IMR-90 (cell line): ENCODE data around the gene LAPTM5. TPM values are rescaled to one million over a fixed set of nuclear protein-coding genes. Genes with fewer than 3 reads are reported as not detected.

Experiments
- ATAC-seq: fragments of 200-7000 bp; cut with Tn5 transposase; 2 replicates; pipeline ENCODE4 v1.9.1; 2020; ENCODE audit warnings: low read depth, mild to moderate bottlenecking, moderate library complexity
- BruUV-seq: library from RNA; stranded (reverse); fragments of 400-500 nt; replicated peaks from 2 replicates; lab custom pipeline; 2021; lab: Mats Ljungman, UMichigan
- CTCF ChIA-PET: fragments of 300-600 bp; formaldehyde crosslinking; extraction: SDS; loops from one replicate; lab custom pipeline; 2021; ENCODE audit warnings: antibody characterized with exemption; lab: Yijun Ruan, JAX
- POLR2A ChIA-PET: fragments of 300-600 bp; sonication (Branson Sonifier 250); formaldehyde crosslinking; loops from one replicate; lab custom pipeline; 2022; ENCODE audit warnings: antibody characterized with exemption; ENCODE audit not compliant: unreplicated experiment; lab: Charles Lee
- DNase-seq: peaks from one replicate; pipeline ENCODE4 v3.0.0; 2013
- H2AFZ ChIP-seq: replicated peaks from 2 replicates; pipeline ENCODE3; 2013; ENCODE audit warnings: low read length, mild to moderate bottlenecking; ENCODE audit not compliant: poor library complexity
- H2AK5ac ChIP-seq: 2 replicates; pipeline ENCODE4 v1.6.1; 2013; ENCODE audit warnings: low read depth, low read length, inconsistent platforms
- H2AK9ac ChIP-seq: replicated peaks from 2 replicates; pipeline ENCODE3; 2013; ENCODE audit warnings: mild to moderate bottlenecking, low read depth, low read length, moderate library complexity; ENCODE audit not compliant: poor library complexity
- H2BK120ac ChIP-seq: 2 replicates; pipeline ENCODE4 v1.6.1; 2013; ENCODE audit warnings: low read depth, low read length, inconsistent platforms
- H2BK15ac ChIP-seq: 3 replicates; pipeline ENCODE4 v1.6.1; 2013; ENCODE audit warnings: low read depth, low read length, inconsistent platforms
- H2BK20ac ChIP-seq: 2 replicates; pipeline ENCODE4 v1.6.1; 2013; ENCODE audit warnings: low read depth, mild to moderate bottlenecking, inconsistent platforms, low read length, moderate library complexity
- H2BK5ac ChIP-seq: 2 replicates; pipeline ENCODE4 v1.6.1; 2013; ENCODE audit warnings: mild to moderate bottlenecking, low read depth, low read length, inconsistent platforms; ENCODE audit not compliant: poor library complexity, severe bottlenecking
- H3K14ac ChIP-seq: replicated peaks from 2 replicates; pipeline ENCODE4 v1.6.1; 2013; ENCODE audit warnings: low read depth, low read length, inconsistent platforms
- H3K18ac ChIP-seq: 2 replicates; pipeline ENCODE4 v1.6.1; 2013; ENCODE audit warnings: low read depth, low read length, control low read depth
- H3K23ac ChIP-seq: 2 replicates; pipeline ENCODE4 v1.6.1; 2013; ENCODE audit warnings: low read depth, low read length, inconsistent platforms
- H3K27ac ChIP-seq: 2 replicates; pipeline ENCODE4 v1.5.1; 2013; ENCODE audit warnings: mild to moderate bottlenecking, control low read depth, low read length; ENCODE audit not compliant: insufficient read depth
- H3K27me3 ChIP-seq: 2 replicates; pipeline ENCODE4 v1.6.1; 2013; ENCODE audit warnings: low read length; ENCODE audit not compliant: control insufficient read depth, insufficient read depth
- H3K36me3 ChIP-seq: 2 replicates; pipeline ENCODE4 v1.6.1; 2013; ENCODE audit warnings: low read length, mixed read lengths; ENCODE audit not compliant: control insufficient read depth, insufficient read depth
- H3K4ac ChIP-seq: 2 replicates; pipeline ENCODE4 v1.6.1; 2013; ENCODE audit warnings: low read depth, low read length, inconsistent platforms
- H3K4me1 ChIP-seq: 2 replicates; pipeline ENCODE4 v1.6.1; 2013; ENCODE audit warnings: low read length, mixed read lengths; ENCODE audit not compliant: control insufficient read depth, insufficient read depth
- H3K4me2 ChIP-seq: 2 replicates; pipeline ENCODE4 v1.6.1; 2013; ENCODE audit warnings: low read depth, mild to moderate bottlenecking, control low read depth, low read length, moderate library complexity
- H3K4me3 ChIP-seq: 2 replicates; pipeline ENCODE4 v1.5.1; 2013; ENCODE audit warnings: low read depth, mild to moderate bottlenecking, control low read depth, low read length, moderate library complexity; ENCODE audit not compliant: insufficient read depth
- H3K56ac ChIP-seq: 2 replicates; pipeline ENCODE4 v1.6.1; 2013; ENCODE audit warnings: low read length, inconsistent platforms; ENCODE audit not compliant: insufficient read depth; ENCODE audit errors: extremely low read depth
- H3K79me1 ChIP-seq, 2 experiments: 2 replicates each; pipeline ENCODE4 v1.6.1; 2013; ENCODE audit warnings: low read length in 2 of 2, inconsistent platforms in 1 of 2, low read depth in 1 of 2
- H3K9ac ChIP-seq: 2 replicates; pipeline ENCODE4 v1.6.1; 2013; ENCODE audit warnings: low read depth, low read length, control low read depth
- H3K9me1 ChIP-seq: 2 replicates; pipeline ENCODE4 v1.6.1; 2013; ENCODE audit warnings: low read length, inconsistent platforms; ENCODE audit not compliant: insufficient read depth
- H3K9me3 ChIP-seq: 2 replicates; pipeline ENCODE4 v1.6.1; 2013; ENCODE audit warnings: low read length; ENCODE audit not compliant: control insufficient read depth, insufficient read depth
- H4K20me1 ChIP-seq: 2 replicates; pipeline ENCODE4 v1.6.1; 2013; ENCODE audit warnings: low read length, inconsistent platforms; ENCODE audit not compliant: insufficient read depth
- H4K5ac ChIP-seq: 2 replicates; pipeline ENCODE4 v1.6.1; 2013; ENCODE audit warnings: mild to moderate bottlenecking, low read depth, low read length, control low read depth
- H4K8ac ChIP-seq, 2 experiments: 2 replicates each; pipeline ENCODE4 v1.6.1; 2013; ENCODE audit warnings: low read depth in 2 of 2, low read length in 2 of 2, control low read depth in 1 of 2, inconsistent platforms in 1 of 2
- H4K91ac ChIP-seq: 2 replicates; pipeline ENCODE4 v1.6.1; 2013; ENCODE audit warnings: low read depth, low read length, inconsistent platforms; ENCODE audit not compliant: insufficient read depth
- BHLHE40 ChIP-seq: fragments of 150-350 bp; IDR thresholded peaks from 2 replicates; pipeline ENCODE4 v1.6.1; 2016; ENCODE audit warnings: mild to moderate bottlenecking, low read depth, low read length
- CEBPB ChIP-seq: IDR thresholded peaks from 2 replicates; pipeline ENCODE4 v1.6.1; 2012; ENCODE audit warnings: low read depth, low read length, improper control_type of control experiment
- CHD1 ChIP-seq: IDR thresholded peaks from 2 replicates; pipeline ENCODE4 v1.6.1; 2012; ENCODE audit warnings: low read depth, low read length, improper control_type of control experiment
- ELK1 ChIP-seq: fragments of 150-350 bp; IDR thresholded peaks from 2 replicates; pipeline ENCODE4 v1.6.1; 2016; ENCODE audit warnings: low read depth, mild to moderate bottlenecking, low read length, moderate library complexity, borderline replicate concordance
- FOS ChIP-seq: fragments of 150-350 bp; IDR thresholded peaks from 2 replicates; pipeline ENCODE4 v1.6.1; 2016; ENCODE audit warnings: low read depth, low read length
- MAFK ChIP-seq: IDR thresholded peaks from 2 replicates; pipeline ENCODE4 v1.6.1; 2012; ENCODE audit warnings: low read depth, low read length, improper control_type of control experiment
- MAZ ChIP-seq: IDR thresholded peaks from 2 replicates; pipeline ENCODE4 v1.6.1; 2012; ENCODE audit warnings: low read depth, mild to moderate bottlenecking, low read length, improper control_type of control experiment, moderate library complexity, borderline replicate concordance
- MXI1 ChIP-seq: IDR thresholded peaks from 2 replicates; pipeline ENCODE4 v1.6.1; 2012; ENCODE audit warnings: low read depth, mild to moderate bottlenecking, low read length, moderate library complexity, borderline replicate concordance
- NFE2L2 ChIP-seq: fragments of 150-350 bp; IDR thresholded peaks from 2 replicates; pipeline ENCODE4 v1.6.1; 2016; ENCODE audit warnings: low read depth, mild to moderate bottlenecking, low read length
- POLR2A ChIP-seq: IDR thresholded peaks from 2 replicates; pipeline ENCODE4 v1.6.1; 2012; ENCODE audit warnings: mild to moderate bottlenecking, low read depth, low read length
- RAD21 ChIP-seq: IDR thresholded peaks from 2 replicates; pipeline ENCODE4 v1.6.1; 2012; ENCODE audit warnings: low read length, improper control_type of control experiment
- RFX5 ChIP-seq: IDR thresholded peaks from 2 replicates; pipeline ENCODE4 v1.8.0; 2012; ENCODE audit warnings: low read depth, mild to moderate bottlenecking, low read length, moderate library complexity
- SMC3 ChIP-seq: fragments of 150-350 bp; IDR thresholded peaks from 2 replicates; pipeline ENCODE4 v1.6.1; 2016; ENCODE audit warnings: low read depth, mild to moderate bottlenecking, antibody characterized with exemption, low read length, moderate library complexity
- USF2 ChIP-seq: fragments of 150-350 bp; IDR thresholded peaks from 2 replicates; pipeline ENCODE4 v1.6.1; 2017; ENCODE audit warnings: mild to moderate bottlenecking, antibody characterized with exemption, low read length, low read depth
- WGBS, 2 experiments: methylation state at CpG; one replicate each; pipeline versions ENCODE4 v1.1.5 to v1.1.7; 2013; ENCODE audit warnings: missing lambda C conversion rate in 2 of 2; ENCODE audit not compliant: insufficient read length in 1 of 2; ENCODE audit errors: extremely low coverage in 2 of 2; 5-methylcytosine and 5-hydroxymethylcytosine counted together
- dilution Hi-C: fragments of 300-500 bp; cut with HindIII; formaldehyde crosslinking; loops from one replicate; pipeline ENCODE4 v1.14.3; 2018; ENCODE audit warnings: low sequenced_read_pairs; ENCODE audit not compliant: unreplicated experiment
- in situ Hi-C: fragments of 300-500 bp; cut with MboI; formaldehyde crosslinking; loops from 3 replicates; pipeline ENCODE4 v1.14.3; 2019; ENCODE audit warnings: low sequenced_read_pairs, inconsistent platforms, mixed read lengths
- intact Hi-C: fragments of 100-400 bp; cut with micrococcal nuclease; formaldehyde crosslinking; loops from 2 replicates; pipeline ENCODE4 v1.10.0; 2022
- polyA plus RNA-seq, 3 experiments: library from polyadenylated mRNA; depleted of rRNA; stranded (reverse); fragments of >200 nt; gene quantifications; 2 replicates each; pipeline ENCODE4 v1.2.3, GENCODE V29; 2012; ENCODE audit warnings: low replicate concordance in 1 of 3
- total RNA-seq: library from RNA; depleted of rRNA; stranded (reverse); fragments of >200 nt; gene quantifications from 2 replicates; pipeline ENCODE4 v1.2.3, GENCODE V29; 2012

Gene LAPTM5
- total and polyA plus RNA-seq, 2 of the 4 experiments (the other 2 are of a cell fraction): 0.09 TPM; not detected in 1

GRCh38 chr1:30787856-30788495, 30.4 kb upstream of the LAPTM5 start (continued):
- no peak for TF ChIP-seq FOS
- TF ChIP-seq RFX5: no peak
- TF ChIP-seq NFE2L2: no peak
- TF ChIP-seq CEBPB: no peak
- TF ChIP-seq MAFK: no peak

GRCh38 chr1:30787266-30787665, 29.7 kb upstream of the LAPTM5 start:
- no peak overlapping the region for H2BK15ac ChIP-seq
- H4K91ac ChIP-seq: no peak overlapping the region
- H2BK20ac ChIP-seq: no peak overlapping the region
- no peak overlapping the region for H2AFZ ChIP-seq
- H3K9ac ChIP-seq: no peak overlapping the region
- H4K20me1 ChIP-seq: no peaks in the 10 kb centered on the region; the same call in 1 of the 2 replicates
- H3K56ac ChIP-seq: no peak overlapping the region
- no peak overlapping the region for H3K23ac ChIP-seq
- H4K8ac ChIP-seq: no peak overlapping the region
- 58% methylated on average over 4 of the region's 5 CpGs; no CpG with 5 or more reads in 1 of the 2 experiments for WGBS, 2 experiments
- H3K9me1 ChIP-seq: no peaks in the 10 kb centered on the region; the same call in 1 of the 2 replicates
- H3K4me3 ChIP-seq: no peak overlapping the region
- CTCF ChIA-PET: no interaction called here
- H3K27me3 ChIP-seq: peaks cover 21% of the 10 kb centered on the region
- H4K5ac ChIP-seq: no peak overlapping the region
- H2BK5ac ChIP-seq: no peak overlapping the region
- no TSS peak for BruUV-seq
- H3K79me1 ChIP-seq: no peaks in the 10 kb centered on the region
- no peak overlapping the region for H2AK5ac ChIP-seq
- H3K18ac ChIP-seq: no peak overlapping the region
- H3K36me3 ChIP-seq: no peaks in the 10 kb centered on the region
- H2AK9ac ChIP-seq: peak overlapping the region; percentile 55
- no peaks in the 10 kb centered on the region for H3K4me1 ChIP-seq
- in situ Hi-C loops: no loop called here
- no peak overlapping the region for H3K4me2 ChIP-seq
- H3K9me3 ChIP-seq: peaks cover 4% of the 10 kb centered on the region
- DNase-seq (no peak), ATAC-seq (no peak)
- H3K4ac ChIP-seq: no peak overlapping the region
- no peak overlapping the region for H3K27ac ChIP-seq
- H2BK120ac ChIP-seq: no peak overlapping the region
- dilution Hi-C loops: no loop called here
- H3K14ac ChIP-seq: no peak overlapping the region
- POLR2A ChIA-PET: no interaction called here
- intact Hi-C loops: no loop called here
- TF ChIP-seq CHD1 (no peak), MAZ (no peak), BHLHE40 (no peak), MXI1 (no peak), MAFK (no peak), FOS (no peak), POLR2A (no peak), NFE2L2 (no peak), ELK1 (no peak), USF2 (no peak), SMC3 (no peak), RAD21 (no peak), RFX5 (no peak)
